ENCODE data around the gene CIP2A.
"Not testable (repeated sequence)": the region's sequence is repeated elsewhere in the genome, so short reads cannot be mapped to it uniquely, and the experiment has no call there.

The CIP2A gene

GRCh38 chr3:108589081-108589997 lies at the start of gene CIP2A, which contains the start of gene DZIP3:
CIP2A (minus strand) TSS chr3:108589438; CDS start chr3:108589375, 63 bp downstream.
DZIP3 (plus strand) TSS chr3:108589722; CDS start chr3:108605407, 15,685 bp downstream.
- peak; percentile 97 for DNase-seq

- no peak for DNase-seq
These were observed 40.7 kb upstream of the CIP2A start for GRCh38 chr3:108629974-108630373.

GRCh38 chr3:108623504-108623903 lies 34.3 kb upstream of the CIP2A start:
- DNase-seq, result no peak

- no peak for DNase-seq
These were observed 31.0 kb upstream of the CIP2A start for GRCh38 chr3:108620250-108620649.

- DNase-seq, result not testable (repeated sequence)
These were observed 26.9 kb upstream of the CIP2A start for GRCh38 chr3:108616090-108616489.

- DNase-seq, result no peak
These were observed 21.4 kb upstream of the CIP2A start for GRCh38 chr3:108610651-108611050.

GRCh38 chr3:108608750-108609149 lies 19.5 kb upstream of the CIP2A start:
- DNase-seq, result no peak

- DNase-seq, result no peak
These were observed 16.3 kb upstream of the CIP2A start for GRCh38 chr3:108605491-108605890.

GRCh38 chr3:108605028-108605427 lies 15.8 kb upstream of the CIP2A start:
- no peak for DNase-seq

GRCh38 chr3:108603691-108604090 lies 14.5 kb upstream of the CIP2A start:
- no peak for DNase-seq

GRCh38 chr3:108602935-108603294 lies 13.7 kb upstream of the CIP2A start:
- DNase-seq, result no peak

GRCh38 chr3:108602249-108602934 lies 13.2 kb upstream of the CIP2A start:
- DNase-seq, result peak; percentile 45

- no peak for DNase-seq
These were observed 10.6 kb upstream of the CIP2A start for GRCh38 chr3:108599677-108600409.

- DNase-seq, result no peak
These were observed 9.1 kb upstream of the CIP2A start for GRCh38 chr3:108598375-108598774.

GRCh38 chr3:108595321-108595720 lies 6.1 kb upstream of the CIP2A start:
- DNase-seq, result no peak

GRCh38 chr3:108590460-108590859 lies 1.2 kb upstream of the CIP2A start:
- DNase-seq, result no peak

GRCh38 chr3:108589998-108590323 lies 723 bp upstream of the CIP2A start:
- no peak for DNase-seq

GRCh38 chr3:108588601-108589000 lies 637 bp downstream of the CIP2A start:
- DNase-seq, result no peak

- no peak for DNase-seq
These were observed 11.2 kb downstream of the CIP2A start for GRCh38 chr3:108578064-108578463.

GRCh38 chr3:108569336-108569735 lies 19.9 kb downstream of the CIP2A start:
- no peak for DNase-seq

- DNase-seq, result no peak
These were observed 22.6 kb downstream of the CIP2A start for GRCh38 chr3:108566599-108566998.

GRCh38 chr3:108565506-108565905 lies 23.7 kb downstream of the CIP2A start:
- DNase-seq, result no peak

GRCh38 chr3:108564564-108564963 lies 24.7 kb downstream of the CIP2A start:
- no peak for DNase-seq

GRCh38 chr3:108562565-108562964 lies 26.7 kb downstream of the CIP2A start:
- DNase-seq, result no peak
